Breast epithelium (tissue), 4 donors: ENCODE results near the gene ADAMTS2. TPM values are rescaled to one million over a fixed set of nuclear protein-coding genes. Genes with fewer than 3 reads are reported as not detected.

ENCODE experiments used
- DNase-seq, 2 donors: peaks; one replicate each; pipeline ENCODE4 v3.0.0-alpha.2; 2019; ENCODE audit warnings: low spot score in 2 of 2
- H3K27ac ChIP-seq, 2 donors: fragments of 200-600 bp; sonication (generic) in 1 of 2; one replicate each; pipeline ENCODE4 v1.5.1; 2016 to 2019; ENCODE audit warnings: mild to moderate bottlenecking in 1 of 2
- H3K27me3 ChIP-seq, 2 donors: fragments of 200-600 bp; sonication (generic) in 1 of 2; one replicate each; pipeline versions ENCODE4 v1.5.1 to v1.6.0; 2017 to 2019; ENCODE audit warnings: control low read depth in 1 of 2, mild to moderate bottlenecking in 1 of 2
- H3K36me3 ChIP-seq: fragments of 200-600 bp; one replicate; pipeline ENCODE4 v1.5.1; 2019
- H3K4me1 ChIP-seq, 2 donors: fragments of 200-600 bp; sonication (generic); one replicate each; pipeline ENCODE4 v1.5.1; 2016 to 2019; ENCODE audit warnings: control low read depth in 1 of 2
- H3K4me3 ChIP-seq, 3 donors: fragments of 200-600 bp; sonication (generic); 1 replicate in 2 of 3; 2 replicates in 1 of 3; pipeline ENCODE4 v1.5.1; 2016 to 2019; ENCODE audit warnings: mild to moderate bottlenecking in 3 of 3, moderate library complexity in 2 of 3
- H3K9me3 ChIP-seq, 2 donors: fragments of 200-600 bp; sonication (generic) in 1 of 2; one replicate each; pipeline ENCODE4 v1.5.1; 2016 to 2019; ENCODE audit warnings: control low read depth in 1 of 2
- CTCF ChIP-seq, 3 donors: fragments of 450-650 bp; IDR thresholded peaks; one replicate each; pipeline ENCODE4 v1.5.1; 2016 to 2017; ENCODE audit warnings: antibody characterized with exemption in 3 of 3, mild to moderate bottlenecking in 3 of 3, moderate library complexity in 3 of 3
- POLR2A ChIP-seq: fragments of 450-650 bp; IDR thresholded peaks from one replicate; pipeline ENCODE4 v1.6.1; 2016; ENCODE audit warnings: antibody characterized with exemption, mild to moderate bottlenecking, moderate library complexity
- POLR2AphosphoS5 ChIP-seq, 3 donors: sonication (generic); formaldehyde crosslinking; IDR thresholded peaks; one replicate each; pipeline ENCODE4 v1.6.1; 2017; ENCODE audit warnings: antibody characterized with exemption in 3 of 3
- intact Hi-C: fragments of 100-400 bp; cut with DNase I; formaldehyde crosslinking; loops from one replicate; pipeline ENCODE4 v1.15.1; 2023; ENCODE audit warnings: low total_unique reads
- total RNA-seq, 3 donors: library from RNA; depleted of rRNA; stranded (reverse); fragments of >200 nt; gene quantifications; one replicate each; pipeline ENCODE4 v1.1.0, GENCODE V29; 2016

ADAMTS2 gene
- total RNA-seq, 3 donors from 2014 or later: 11.3 to 51.8 (median 19.7) TPM

- Histone ChIP-seq H3K36me3 (no peaks in the 10 kb centered on the region), H3K9me3 (no peaks in the 10 kb centered on the region), H3K27me3 (no peaks in the 10 kb centered on the region), H3K4me1 (no peaks in the 10 kb centered on the region), H3K27ac (no peak overlapping the region), H3K4me3 (no peak overlapping the region)
- TF ChIP-seq POLR2A (no peak), CTCF (IDR thresholded peaks at IDR 0.05) (no peak)
- intact Hi-C loops: no loop called here
- DNase-seq: no peak
These were observed 13.5 kb downstream of the ADAMTS2 start for GRCh38 chr5:179331591-179332375.

- Histone ChIP-seq H3K4me3 (no peak overlapping the region), H3K27ac (no peak overlapping the region), H3K9me3 (no peaks in the 10 kb centered on the region), H3K36me3 (no peaks in the 10 kb centered on the region), H3K27me3 (no peaks in the 10 kb centered on the region), H3K4me1 (peaks cover 0 to 4% of the 10 kb centered on the region in 2 donors)
- no peak for DNase-seq
- intact Hi-C loops: no loop called here
- TF ChIP-seq CTCF (IDR thresholded peaks at IDR 0.05) (no peak), POLR2AphosphoS5 (IDR thresholded peaks at IDR 0.05) (no peak), POLR2A (no peak)
These were observed 14.9 kb downstream of the ADAMTS2 start for GRCh38 chr5:179330186-179330900.

GRCh38 chr5:179328291-179328690 is 17.0 kb downstream of the ADAMTS2 start:
- H3K36me3 ChIP-seq: no peaks in the 10 kb centered on the region
- H3K27ac ChIP-seq: no peak overlapping the region
- intact Hi-C loops: loop anchor here (5.0 kb wide), 2 partner anchors 116 to 474 kb away; no protein-coding TSS in a partner anchor

GRCh38 chr5:179327021-179327735 is 18.1 kb downstream of the ADAMTS2 start:
- H3K4me1 ChIP-seq: peaks cover 0 to 4% of the 10 kb centered on the region in 2 donors
- no peaks in the 10 kb centered on the region for H3K36me3 ChIP-seq
- intact Hi-C loops: loop anchor here (5.0 kb wide), 2 partner anchors 115 to 475 kb away; no protein-coding TSS in a partner anchor
- no peak for DNase-seq
- peak overlapping the region in 1 of 3 donors; percentile 25 for H3K4me3 ChIP-seq
- peak overlapping the region; percentile 87 to 92 for H3K27ac ChIP-seq
- H3K9me3 ChIP-seq: no peaks in the 10 kb centered on the region
- no peak for TF ChIP-seq CTCF (IDR thresholded peaks at IDR 0.05)
- no peak for TF ChIP-seq POLR2A
- TF ChIP-seq POLR2AphosphoS5 (IDR thresholded peaks at IDR 0.05): no peak
- H3K27me3 ChIP-seq: no peaks in the 10 kb centered on the region

More at GRCh38 chr5:179328291-179328690, 17.0 kb downstream of the ADAMTS2 start:
- H3K4me1 ChIP-seq: peaks cover 0 to 4% of the 10 kb centered on the region in 2 donors
- no peak for TF ChIP-seq CTCF (IDR thresholded peaks at IDR 0.05)
- no peak for TF ChIP-seq POLR2AphosphoS5 (IDR thresholded peaks at IDR 0.05)
- no peak for TF ChIP-seq POLR2A
- H3K4me3 ChIP-seq: no peak overlapping the region
- no peaks in the 10 kb centered on the region for H3K27me3 ChIP-seq
- H3K9me3 ChIP-seq: no peaks in the 10 kb centered on the region
- DNase-seq: no peak
